Common myeloid progenitor, CD34-positive (primary cell): ENCODE measurements around the gene WNK1. TPM values are rescaled to one million over a fixed set of nuclear protein-coding genes. Genes with fewer than 3 reads are reported as not detected.
"Not testable (repeated sequence)": the region's sequence is repeated elsewhere in the genome, so short reads cannot be mapped to it uniquely, and the experiment has no call there.

Experiments used
- CTCF ChIA-PET: fragments of 350-600 bp; sonication (Branson Sonifier 250); formaldehyde crosslinking; loops from one replicate; lab custom pipeline; 2021; ENCODE audit warnings: antibody characterized with exemption; lab: Charles Lee
- POLR2A ChIA-PET: fragments of 350-600 bp; sonication (Branson Sonifier 250); formaldehyde crosslinking; loops from one replicate; lab custom pipeline; 2021; ENCODE audit warnings: antibody characterized with exemption; lab: Charles Lee
- DNase-seq, 3 donors: peaks; one replicate each; pipeline versions ENCODE4 v3.0.0 to v3.0.0-alpha.2; 2013
- H3K27ac ChIP-seq, 2 experiments: 1 replicate in 1 of 2; 2 replicates in 1 of 2; pipeline ENCODE4 v1.7.0; 2013; ENCODE audit warnings: inconsistent platforms in 2 of 2, low read length in 2 of 2, mild to moderate bottlenecking in 2 of 2, low read depth in 1 of 2, moderate library complexity in 1 of 2; ENCODE audit not compliant: severe bottlenecking in 2 of 2, insufficient read depth in 1 of 2, poor library complexity in 1 of 2
- H3K27me3 ChIP-seq, 5 experiments: replicated peaks in 2 of 5; 1 replicate in 3 of 5; 2 replicates in 2 of 5; pipeline versions ENCODE4 v1.6.1 to v1.7.0; 2013; ENCODE audit warnings: low read length in 4 of 5, mild to moderate bottlenecking in 2 of 5, moderate library complexity in 2 of 5, inconsistent platforms in 1 of 5; ENCODE audit not compliant: insufficient read depth in 5 of 5, control insufficient read depth in 4 of 5
- H3K36me3 ChIP-seq, 4 experiments: 1 replicate in 2 of 4; 2 replicates in 2 of 4; pipeline versions ENCODE4 v1.6.1 to v1.7.0; 2013; ENCODE audit warnings: low read length in 3 of 4, control low read depth in 1 of 4, mild to moderate bottlenecking in 1 of 4; ENCODE audit not compliant: control insufficient read depth in 4 of 4, insufficient read depth in 4 of 4
- H3K4me1 ChIP-seq, 4 experiments: 1 replicate in 3 of 4; 2 replicates in 1 of 4; pipeline versions ENCODE4 v1.6.1 to v1.7.1; 2013; ENCODE audit warnings: low read length in 3 of 4, mild to moderate bottlenecking in 3 of 4, control low read depth in 1 of 4, inconsistent platforms in 1 of 4, moderate library complexity in 1 of 4; ENCODE audit not compliant: control insufficient read depth in 4 of 4, insufficient read depth in 4 of 4; ENCODE audit errors: control extremely low read depth in 1 of 4
- H3K4me3 ChIP-seq, 7 experiments: 1 replicate in 4 of 7; 2 replicates in 3 of 7; pipeline versions ENCODE4 v1.5.1 to v1.7.0; 2013; ENCODE audit warnings: mild to moderate bottlenecking in 7 of 7, low read length in 6 of 7, moderate library complexity in 6 of 7, inconsistent platforms in 2 of 7, low read depth in 2 of 7, control low read depth in 1 of 7; ENCODE audit not compliant: insufficient read depth in 4 of 7, control insufficient read depth in 1 of 7; ENCODE audit errors: extremely low read depth in 1 of 7
- H3K9me3 ChIP-seq, 5 experiments: 1 replicate in 4 of 5; 2 replicates in 1 of 5; pipeline versions ENCODE4 v1.6.1 to v1.7.1; 2013; ENCODE audit warnings: low read length in 4 of 5, mild to moderate bottlenecking in 2 of 5, inconsistent platforms in 1 of 5, low read depth in 1 of 5, moderate library complexity in 1 of 5; ENCODE audit not compliant: control insufficient read depth in 4 of 5, insufficient read depth in 2 of 5; ENCODE audit errors: control extremely low read depth in 1 of 5
- WGBS: methylation state at CpG from one replicate; pipeline ENCODE4 v1.1.5; 2013; ENCODE audit not compliant: insufficient coverage; 5-methylcytosine and 5-hydroxymethylcytosine counted together
- polyA plus RNA-seq: library from polyadenylated mRNA; unstranded; fragments of 120-200 nt; gene quantifications from one replicate; pipeline ENCODE4 v1.2.1, GENCODE V29; 2013

The WNK1 gene
- polyA plus RNA-seq = 58.8 TPM

DNA sequence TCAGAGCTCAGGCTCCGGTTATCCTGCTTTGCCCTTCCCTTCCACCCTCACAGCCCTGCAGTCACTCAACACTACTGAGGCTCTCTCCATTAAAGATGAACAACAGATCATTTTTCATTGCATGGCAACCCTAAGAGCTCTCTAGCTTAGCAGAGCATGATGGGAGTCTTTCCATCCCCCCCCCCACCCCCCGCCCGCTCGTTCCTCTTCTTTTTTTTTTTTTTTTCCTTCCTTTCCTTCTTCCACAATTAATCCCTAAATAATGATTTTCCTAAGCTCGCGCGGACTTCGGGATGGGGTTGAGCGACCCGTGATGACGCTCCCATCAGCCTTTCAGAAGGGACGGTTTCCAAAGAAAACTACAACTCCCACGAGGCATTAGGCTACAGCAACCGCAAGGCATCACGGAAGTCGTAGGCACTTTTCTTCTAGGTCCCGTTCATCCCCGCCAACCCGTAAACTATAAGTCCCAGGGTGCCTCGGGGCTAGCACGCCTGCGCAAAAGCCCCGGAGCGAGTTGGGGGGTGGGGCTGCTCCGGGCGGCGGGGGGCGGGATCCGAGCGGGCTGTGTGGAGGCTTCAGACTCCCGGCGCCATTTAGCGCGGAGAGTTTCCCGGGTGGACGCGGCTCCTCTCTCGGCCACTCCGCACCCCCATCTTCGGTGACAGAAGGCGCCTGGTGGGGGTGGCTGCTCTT is at the start of gene WNK1:
WNK1 (plus strand) TSS at position 581 of the 696 bp plus-strand sequence. CDS start 987 bp downstream, outside the sequence.
- ChIA-PET CTCF (interaction anchor here (0.6 to 7.7 kb wide), 31 partner anchors 10 to 341 kb away, joined by 3 to 47 read pairs (median 6); partner anchors contain the start of gene RAD52), POLR2A (interaction anchor here (1.1 kb wide), 1 partner anchor 35 kb away, joined by 4 read pairs; no protein-coding TSS in a partner anchor)
- Histone ChIP-seq H3K9me3 (no peaks in the 10 kb centered on the region), H3K27ac (peak within 1 kb of the TSS; percentile 75 to 89), H3K36me3 (no peaks in the 10 kb centered on the region), H3K4me1 (peaks cover 28 to 57% (median 47%) of the 10 kb centered on the region in 4 experiments), H3K27me3 (no peaks in the 10 kb centered on the region), H3K4me3 (peak within 1 kb of the TSS; percentile 69 to 98 (median 80))
- peak; percentile 97 to 99 (median 98) for DNase-seq
- WGBS = under 1% methylated on average over 38 of the region's 41 CpGs

DNA sequence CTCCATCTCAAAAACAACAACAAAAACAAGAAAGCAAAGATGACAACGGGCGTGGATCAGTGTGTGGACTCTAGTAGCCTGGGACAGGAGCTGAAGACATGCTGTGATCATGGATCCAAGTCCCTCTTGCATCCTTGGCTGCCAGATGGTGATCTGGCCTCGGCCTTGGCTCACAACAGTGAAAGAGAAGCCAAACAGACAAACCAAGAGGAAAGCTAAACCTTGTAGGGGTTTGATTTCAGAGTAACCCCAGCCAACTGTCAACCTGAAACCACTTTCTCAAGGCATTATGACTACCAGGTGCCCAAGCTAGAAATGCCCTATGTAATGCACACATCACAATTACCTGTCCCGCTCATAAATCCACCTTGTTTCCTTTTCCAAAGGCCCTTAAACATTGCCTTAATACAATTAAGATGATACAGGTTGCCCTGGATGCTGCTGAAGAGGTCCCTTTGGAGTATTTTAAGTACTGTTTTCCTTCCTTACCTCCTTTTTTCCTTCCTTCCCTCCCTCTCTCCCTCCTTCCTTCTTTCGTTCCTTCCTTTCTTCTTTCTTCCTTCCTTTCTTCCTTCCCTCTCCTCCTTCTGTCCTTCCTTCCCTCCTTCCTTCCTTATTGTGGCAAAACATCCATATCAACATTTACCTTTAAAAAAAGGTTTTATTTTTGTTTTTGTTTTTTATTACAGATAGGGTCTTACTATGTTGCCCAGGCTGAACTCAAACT is 47.7 kb upstream of the WNK1 start:
- DNase-seq = no peak
- H3K36me3 ChIP-seq = no peaks in the 10 kb centered on the region
- CTCF ChIA-PET = interaction anchor here (0.7 kb wide), 1 partner anchor 11 kb away, joined by 6 read pairs; no protein-coding TSS in a partner anchor
- H3K4me3 ChIP-seq = no peak overlapping the region
- no peaks in the 10 kb centered on the region for H3K27me3 ChIP-seq
- 97% methylated on average over 5 of the region's 5 CpGs for WGBS
- H3K4me1 ChIP-seq = peaks cover 0 to 4% (median 0%) of the 10 kb centered on the region in 4 experiments
- peaks cover 0 to 4% (median 0%) of the 10 kb centered on the region in 5 experiments for H3K9me3 ChIP-seq
- POLR2A ChIA-PET = no interaction called here
- H3K27ac ChIP-seq = no peak overlapping the region

DNA sequence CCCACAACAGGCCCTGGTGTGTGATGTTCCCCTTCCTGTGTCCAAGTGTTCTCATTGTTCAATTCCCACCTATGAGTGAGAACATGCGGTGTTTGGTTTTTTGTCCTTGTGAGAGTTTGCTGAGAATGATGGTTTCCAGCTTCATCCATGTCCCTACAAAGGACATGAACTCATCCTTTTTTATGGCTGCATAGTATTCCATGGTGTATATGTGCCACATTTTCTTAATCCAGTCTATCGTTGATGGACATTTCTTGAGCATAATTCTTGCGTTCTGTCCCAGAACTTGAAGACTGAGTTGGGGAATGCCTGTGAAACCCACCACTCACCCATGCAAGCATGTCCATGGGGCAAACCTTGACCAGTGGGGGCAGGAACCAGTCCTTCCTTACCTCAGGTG is 44.3 kb upstream of the WNK1 start:
- H3K9me3 ChIP-seq, POLR2A ChIA-PET, H3K36me3 ChIP-seq, H3K27ac ChIP-seq, H3K27me3 ChIP-seq, H3K4me3 ChIP-seq, DNase-seq, CTCF ChIA-PET: not testable (repeated sequence)
- WGBS = 64% methylated on average over 2 of the region's 3 CpGs
- H3K4me1 ChIP-seq = peaks cover 0 to 13% (median 10%) of the 10 kb centered on the region in 4 experiments

DNA sequence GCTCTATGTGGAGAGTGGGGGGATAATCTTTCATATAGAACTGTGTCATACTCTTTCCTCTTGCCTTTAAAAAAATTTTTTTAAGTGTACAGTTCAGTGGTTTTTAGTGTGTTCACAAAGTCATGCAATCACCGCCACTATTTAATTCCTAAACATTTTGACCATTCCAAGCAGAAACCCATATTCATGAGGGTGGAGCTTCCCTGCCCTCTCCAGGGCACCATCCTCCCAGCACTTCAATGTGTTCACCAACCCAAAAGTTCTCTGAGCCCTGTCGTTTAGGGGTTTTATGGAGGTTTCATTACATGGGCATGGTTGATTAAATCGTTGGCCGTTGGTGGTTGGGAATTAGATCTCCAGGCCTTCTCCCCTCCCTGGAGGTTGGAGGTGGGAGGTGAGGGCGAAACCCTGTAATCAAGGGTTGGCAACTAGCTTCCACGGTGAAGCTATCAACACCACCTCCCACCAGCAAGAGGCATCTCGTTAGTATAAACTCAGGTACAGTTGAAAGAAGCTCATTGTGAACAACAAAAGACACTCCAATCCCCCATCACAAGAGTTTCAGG is 42.8 kb upstream of the WNK1 start:
- Histone ChIP-seq H3K4me1 (peaks cover 0 to 17% (median 9%) of the 10 kb centered on the region in 4 experiments), H3K36me3 (no peaks in the 10 kb centered on the region), H3K27me3 (no peaks in the 10 kb centered on the region), H3K4me3 (no peak overlapping the region), H3K9me3 (no peaks in the 10 kb centered on the region), H3K27ac (no peak overlapping the region)
- POLR2A ChIA-PET = no interaction called here
- CTCF ChIA-PET = interaction anchor here (0.5 to 1.8 kb wide), 3 partner anchors 10 to 322 kb away, joined by 3 to 6 read pairs (median 3); no protein-coding TSS in a partner anchor
- 89% methylated on average over 3 of the region's 7 CpGs for WGBS
- DNase-seq = no peak

DNA sequence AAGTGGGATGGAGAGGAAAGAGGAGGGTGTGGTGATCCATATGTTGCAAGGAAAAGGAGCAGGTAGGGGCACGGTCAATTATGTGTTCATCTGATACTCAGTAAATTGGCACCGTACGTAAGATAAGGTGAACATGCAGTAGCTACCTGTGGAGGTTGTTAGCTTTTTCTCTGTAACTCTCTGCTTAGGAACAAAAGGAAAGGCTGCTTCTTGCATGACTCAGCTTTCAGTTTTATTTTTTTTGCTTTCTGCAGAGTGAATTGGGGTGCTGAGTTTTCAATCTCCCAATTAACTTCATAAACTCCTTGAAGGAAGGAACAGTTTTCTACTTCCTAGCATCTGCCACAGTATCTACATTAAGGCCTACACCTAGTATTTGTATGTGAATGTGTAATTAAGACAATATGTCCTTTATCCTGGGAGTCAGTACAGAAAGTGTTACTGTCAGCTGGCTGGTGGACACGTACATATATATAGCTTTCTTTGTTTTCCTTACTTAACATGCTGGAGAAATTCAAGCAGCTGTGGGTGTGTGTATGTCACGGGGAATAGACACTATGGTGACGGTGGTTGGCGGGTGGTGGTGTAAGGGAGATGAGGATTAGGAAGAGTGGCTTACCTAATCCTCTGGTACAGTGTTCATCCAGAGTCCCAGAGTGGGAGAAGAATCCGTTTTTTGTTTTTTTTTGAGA is 40.1 kb upstream of the WNK1 start:
- Histone ChIP-seq H3K36me3 (no peaks in the 10 kb centered on the region), H3K4me1 (peaks cover 3 to 24% (median 15%) of the 10 kb centered on the region in 4 experiments), H3K4me3 (peak overlapping the region in 1 of 7 experiments; percentile 45), H3K9me3 (no peaks in the 10 kb centered on the region), H3K27ac (no peak overlapping the region), H3K27me3 (no peaks in the 10 kb centered on the region)
- POLR2A ChIA-PET = interaction anchor here (0.6 kb wide), 1 partner anchor 19 kb away, joined by 3 read pairs; no protein-coding TSS in a partner anchor
- DNase-seq = peak in 2 of 3 donors; percentile 41 to 48
- CTCF ChIA-PET = interaction anchor here (1.0 to 1.6 kb wide), 4 partner anchors 13 to 91 kb away, joined by 3 to 9 read pairs (median 4); no protein-coding TSS in a partner anchor
- 57% methylated on average over 7 of the region's 8 CpGs for WGBS

DNA sequence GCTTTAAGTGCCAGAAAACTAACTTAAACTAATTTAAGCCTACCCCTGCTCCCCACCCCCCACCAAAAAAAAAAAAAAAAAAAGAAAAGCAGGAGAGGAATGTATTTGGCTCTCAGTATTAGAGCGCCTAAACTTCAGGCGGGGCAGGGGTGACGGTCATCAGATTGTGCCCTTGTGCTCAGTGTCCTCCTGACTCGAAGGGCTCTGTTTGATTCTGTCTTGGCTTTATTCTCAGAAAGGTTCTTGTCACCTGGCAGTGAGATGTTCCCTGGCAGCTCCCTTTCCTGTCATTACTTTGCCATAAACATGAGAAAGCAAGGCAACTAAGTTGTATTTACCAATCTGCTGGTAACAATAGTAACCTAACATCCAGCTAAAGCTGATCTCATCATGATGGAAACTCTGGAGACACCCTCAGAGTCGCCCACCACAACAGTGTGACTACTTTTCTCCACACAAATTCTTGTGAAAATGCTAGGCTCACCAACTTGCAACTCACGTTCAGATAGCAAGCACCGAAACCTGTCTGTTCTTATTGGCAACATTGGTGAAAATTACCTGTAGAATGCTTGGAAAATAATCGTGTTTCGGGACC is 39.0 kb upstream of the WNK1 start:
- POLR2A ChIA-PET = no interaction called here
- WGBS = 92% methylated on average over 9 of the region's 9 CpGs

More for the DNA sequence above, 39.0 kb upstream of the WNK1 start:
- Histone ChIP-seq H3K9me3 (no peaks in the 10 kb centered on the region), H3K27ac (no peak overlapping the region), H3K36me3 (no peaks in the 10 kb centered on the region), H3K4me1 (peaks cover 3 to 26% (median 17%) of the 10 kb centered on the region in 4 experiments), H3K27me3 (no peaks in the 10 kb centered on the region), H3K4me3 (no peak overlapping the region)
- CTCF ChIA-PET = interaction anchor here (1.2 to 1.6 kb wide), 2 partner anchors 11 to 37 kb away, joined by 3 to 9 read pairs; no protein-coding TSS in a partner anchor
- DNase-seq = peak in 2 of 3 donors; percentile 43 to 57
